ENCODE measurements around the gene KCNN4. TPM values are rescaled to one million over a fixed set of nuclear protein-coding genes. Genes with fewer than 3 reads are reported as not detected.
A peak's percentile ranks its signal among the peaks of the same experiment; 100 is the strongest.

Gene KCNN4
- total and polyA plus RNA-seq, 2 of the 13 experiments (the other 11 are each of a cell fraction or from before 2014, with no cell fraction given) = 0.13 to 0.25 TPM

DNA sequence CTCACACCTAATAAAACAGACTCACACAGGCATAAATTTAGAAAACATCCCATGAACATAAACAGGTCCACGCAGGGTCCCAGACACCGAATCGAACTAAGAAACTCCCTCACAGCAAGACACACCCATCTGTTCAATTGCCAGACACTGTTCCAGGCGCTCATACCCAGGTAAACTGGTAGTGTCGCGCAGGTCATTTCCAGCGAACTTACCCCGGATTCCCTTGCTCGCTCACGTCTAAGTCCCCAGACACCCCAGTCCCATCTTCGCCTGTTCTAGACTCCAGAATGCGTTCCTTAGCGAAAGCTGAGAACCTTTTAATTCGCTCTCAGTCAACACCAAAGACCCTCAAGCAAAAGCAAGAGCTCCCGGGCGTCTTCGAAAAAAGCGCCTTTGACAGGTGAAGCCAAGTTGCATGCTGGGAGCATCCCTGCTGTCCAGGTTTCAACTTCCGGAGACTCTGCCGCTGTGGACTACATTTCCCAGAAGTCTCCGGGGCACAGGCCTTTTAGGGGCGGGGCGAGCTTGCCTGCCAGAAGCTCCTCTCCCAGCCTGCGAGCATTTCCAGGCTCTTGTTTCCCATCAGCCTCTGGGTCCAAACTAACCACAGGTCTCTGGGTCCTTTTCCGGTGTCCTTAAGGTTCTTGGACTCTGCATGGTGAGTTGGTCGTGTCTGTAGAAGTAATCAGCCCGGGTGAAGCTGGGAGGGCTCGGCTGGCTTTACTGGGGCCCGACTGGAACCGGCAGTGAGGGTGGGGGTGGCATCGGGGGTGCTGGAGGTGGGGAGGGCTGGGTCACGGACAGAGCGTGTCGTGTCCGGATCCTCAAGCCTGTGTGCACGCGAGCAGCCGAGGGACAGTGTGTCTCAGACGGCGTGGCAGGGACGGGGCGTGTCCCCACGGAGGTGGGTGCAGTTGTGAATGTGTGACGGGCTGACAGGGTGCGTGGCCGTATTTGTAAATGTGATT lies 46.3 kb upstream of the KCNN4 start, which contains the start of gene ZNF283 (continued):
- TF ChIP-seq NR2F6 (IDR thresholded peaks at IDR 0.05) = no peak
- no peak for TF ChIP-seq NR2F6 (CRISPR knock-in tag; IDR thresholded peaks at IDR 0.05)
- TF ChIP-seq, protein P1, sequence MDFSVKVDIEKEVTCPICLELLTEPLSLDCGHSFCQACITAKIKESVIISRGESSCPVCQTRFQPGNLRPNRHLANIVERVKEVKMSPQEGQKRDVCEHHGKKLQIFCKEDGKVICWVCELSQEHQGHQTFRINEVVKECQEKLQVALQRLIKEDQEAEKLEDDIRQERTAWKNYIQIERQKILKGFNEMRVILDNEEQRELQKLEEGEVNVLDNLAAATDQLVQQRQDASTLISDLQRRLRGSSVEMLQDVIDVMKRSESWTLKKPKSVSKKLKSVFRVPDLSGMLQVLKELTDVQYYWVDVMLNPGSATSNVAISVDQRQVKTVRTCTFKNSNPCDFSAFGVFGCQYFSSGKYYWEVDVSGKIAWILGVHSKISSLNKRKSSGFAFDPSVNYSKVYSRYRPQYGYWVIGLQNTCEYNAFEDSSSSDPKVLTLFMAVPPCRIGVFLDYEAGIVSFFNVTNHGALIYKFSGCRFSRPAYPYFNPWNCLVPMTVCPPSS (IDR thresholded peaks at IDR 0.05) = no peak
- TF ChIP-seq, protein P2, sequence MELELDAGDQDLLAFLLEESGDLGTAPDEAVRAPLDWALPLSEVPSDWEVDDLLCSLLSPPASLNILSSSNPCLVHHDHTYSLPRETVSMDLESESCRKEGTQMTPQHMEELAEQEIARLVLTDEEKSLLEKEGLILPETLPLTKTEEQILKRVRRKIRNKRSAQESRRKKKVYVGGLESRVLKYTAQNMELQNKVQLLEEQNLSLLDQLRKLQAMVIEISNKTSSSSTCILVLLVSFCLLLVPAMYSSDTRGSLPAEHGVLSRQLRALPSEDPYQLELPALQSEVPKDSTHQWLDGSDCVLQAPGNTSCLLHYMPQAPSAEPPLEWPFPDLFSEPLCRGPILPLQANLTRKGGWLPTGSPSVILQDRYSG (CRISPR knock-in tag; IDR thresholded peaks at IDR 0.05) = no peak
- TF ChIP-seq EP300 (IDR thresholded peaks at IDR 0.05; ENCODE audit: low read depth in 2 of 2, low read length in 2 of 2) = no peak
- no peak for TF ChIP-seq EP300 (CRISPR knock-in tag; IDR thresholded peaks at IDR 0.05; ENCODE audit: borderline replicate concordance)
- no peak for TF ChIP-seq HMGA1 (CRISPR knock-in tag; conservative IDR thresholded peaks at IDR 0.05)
- TF ChIP-seq ZNF75D (CRISPR knock-in tag; IDR thresholded peaks at IDR 0.05; ENCODE audit: borderline replicate concordance) = no peak
- TF ChIP-seq, protein P3, sequence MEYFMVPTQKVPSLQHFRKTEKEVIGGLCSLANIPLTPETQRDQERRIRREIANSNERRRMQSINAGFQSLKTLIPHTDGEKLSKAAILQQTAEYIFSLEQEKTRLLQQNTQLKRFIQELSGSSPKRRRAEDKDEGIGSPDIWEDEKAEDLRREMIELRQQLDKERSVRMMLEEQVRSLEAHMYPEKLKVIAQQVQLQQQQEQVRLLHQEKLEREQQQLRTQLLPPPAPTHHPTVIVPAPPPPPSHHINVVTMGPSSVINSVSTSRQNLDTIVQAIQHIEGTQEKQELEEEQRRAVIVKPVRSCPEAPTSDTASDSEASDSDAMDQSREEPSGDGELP (IDR thresholded peaks at IDR 0.05; ENCODE audit: borderline replicate concordance, low read depth) = no peak
- 0 out of 2 replicates have a peak, but pooled peaks have one; percentile 45 for TF ChIP-seq ZNF333 (CRISPR knock-in tag; IDR thresholded peaks at IDR 0.05; ENCODE audit: borderline replicate concordance)
- TF ChIP-seq TRIM24 (CRISPR knock-in tag; IDR thresholded peaks at IDR 0.05) = no peak
- TF ChIP-seq DNMT3B (CRISPR knock-in tag; conservative IDR thresholded peaks at IDR 0.05) = no peak
- TF ChIP-seq, protein P4, sequence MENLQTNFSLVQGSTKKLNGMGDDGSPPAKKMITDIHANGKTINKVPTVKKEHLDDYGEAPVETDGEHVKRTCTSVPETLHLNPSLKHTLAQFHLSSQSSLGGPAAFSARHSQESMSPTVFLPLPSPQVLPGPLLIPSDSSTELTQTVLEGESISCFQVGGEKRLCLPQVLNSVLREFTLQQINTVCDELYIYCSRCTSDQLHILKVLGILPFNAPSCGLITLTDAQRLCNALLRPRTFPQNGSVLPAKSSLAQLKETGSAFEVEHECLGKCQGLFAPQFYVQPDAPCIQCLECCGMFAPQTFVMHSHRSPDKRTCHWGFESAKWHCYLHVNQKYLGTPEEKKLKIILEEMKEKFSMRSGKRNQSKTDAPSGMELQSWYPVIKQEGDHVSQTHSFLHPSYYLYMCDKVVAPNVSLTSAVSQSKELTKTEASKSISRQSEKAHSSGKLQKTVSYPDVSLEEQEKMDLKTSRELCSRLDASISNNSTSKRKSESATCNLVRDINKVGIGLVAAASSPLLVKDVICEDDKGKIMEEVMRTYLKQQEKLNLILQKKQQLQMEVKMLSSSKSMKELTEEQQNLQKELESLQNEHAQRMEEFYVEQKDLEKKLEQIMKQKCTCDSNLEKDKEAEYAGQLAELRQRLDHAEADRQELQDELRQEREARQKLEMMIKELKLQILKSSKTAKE (CRISPR knock-in tag; IDR thresholded peaks at IDR 0.05; ENCODE audit: borderline replicate concordance) = no peak
- TF ChIP-seq ZNF34 (CRISPR knock-in tag; IDR thresholded peaks at IDR 0.05; ENCODE audit: borderline replicate concordance) = no peak
- TF ChIP-seq, protein P5, sequence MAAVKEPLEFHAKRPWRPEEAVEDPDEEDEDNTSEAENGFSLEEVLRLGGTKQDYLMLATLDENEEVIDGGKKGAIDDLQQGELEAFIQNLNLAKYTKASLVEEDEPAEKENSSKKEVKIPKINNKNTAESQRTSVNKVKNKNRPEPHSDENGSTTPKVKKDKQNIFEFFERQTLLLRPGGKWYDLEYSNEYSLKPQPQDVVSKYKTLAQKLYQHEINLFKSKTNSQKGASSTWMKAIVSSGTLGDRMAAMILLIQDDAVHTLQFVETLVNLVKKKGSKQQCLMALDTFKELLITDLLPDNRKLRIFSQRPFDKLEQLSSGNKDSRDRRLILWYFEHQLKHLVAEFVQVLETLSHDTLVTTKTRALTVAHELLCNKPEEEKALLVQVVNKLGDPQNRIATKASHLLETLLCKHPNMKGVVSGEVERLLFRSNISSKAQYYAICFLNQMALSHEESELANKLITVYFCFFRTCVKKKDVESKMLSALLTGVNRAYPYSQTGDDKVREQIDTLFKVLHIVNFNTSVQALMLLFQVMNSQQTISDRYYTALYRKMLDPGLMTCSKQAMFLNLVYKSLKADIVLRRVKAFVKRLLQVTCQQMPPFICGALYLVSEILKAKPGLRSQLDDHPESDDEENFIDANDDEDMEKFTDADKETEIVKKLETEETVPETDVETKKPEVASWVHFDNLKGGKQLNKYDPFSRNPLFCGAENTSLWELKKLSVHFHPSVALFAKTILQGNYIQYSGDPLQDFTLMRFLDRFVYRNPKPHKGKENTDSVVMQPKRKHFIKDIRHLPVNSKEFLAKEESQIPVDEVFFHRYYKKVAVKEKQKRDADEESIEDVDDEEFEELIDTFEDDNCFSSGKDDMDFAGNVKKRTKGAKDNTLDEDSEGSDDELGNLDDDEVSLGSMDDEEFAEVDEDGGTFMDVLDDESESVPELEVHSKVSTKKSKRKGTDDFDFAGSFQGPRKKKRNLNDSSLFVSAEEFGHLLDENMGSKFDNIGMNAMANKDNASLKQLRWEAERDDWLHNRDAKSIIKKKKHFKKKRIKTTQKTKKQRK (IDR thresholded peaks at IDR 0.05; ENCODE audit: low read length) = no peak
- TF ChIP-seq ZNF891 (CRISPR knock-in tag; IDR thresholded peaks at IDR 0.05) = no peak
- no peak for TF ChIP-seq CBX5 (CRISPR knock-in tag; IDR thresholded peaks at IDR 0.05; ENCODE audit: borderline replicate concordance)
- no peak for TF ChIP-seq HDAC6 (IDR thresholded peaks at IDR 0.05; ENCODE audit: low read depth, low read length)
- TF ChIP-seq ELF3 (CRISPR knock-in tag; IDR thresholded peaks at IDR 0.05) = no peak
- no peak for TF ChIP-seq NFE2L2 (IDR thresholded peaks at IDR 0.05; ENCODE audit: low read length)
- TF ChIP-seq ZIK1 (CRISPR knock-in tag; IDR thresholded peaks at IDR 0.05; ENCODE audit: borderline replicate concordance, low read depth) = no peak
- no peak for TF ChIP-seq IKZF1 (IDR thresholded peaks at IDR 0.05)
